Measurements from ENCODE around the gene PPP1R3E. TPM values are rescaled to one million over a fixed set of nuclear protein-coding genes. Genes with fewer than 3 reads are reported as not detected.
A peak's percentile ranks its signal among the peaks of the same experiment; 100 is the strongest.

The PPP1R3E gene
- total and polyA plus RNA-seq, 2 of the 13 experiments (the other 11 are each of a cell fraction or from before 2014, with no cell fraction given) = 16.5 to 26.5 TPM

- no peak for TF ChIP-seq ZNF784 (CRISPR knock-in tag; IDR thresholded peaks at IDR 0.05; ENCODE audit: borderline replicate concordance)
- TF ChIP-seq ZC3H13 (CRISPR knock-in tag; IDR thresholded peaks at IDR 0.05) = no peak
- TF ChIP-seq ATF2 (CRISPR knock-in tag; IDR thresholded peaks at IDR 0.05) = no peak
- no peak; the same call in 1 of the 2 replicates for TF ChIP-seq HIVEP1 (CRISPR knock-in tag; IDR thresholded peaks at IDR 0.05)
- TF ChIP-seq ZNF720 (CRISPR knock-in tag; IDR thresholded peaks at IDR 0.05) = peak; percentile 63; the same call in 1 of the 2 replicates
- no peak for TF ChIP-seq TBP (CRISPR knock-in tag; IDR thresholded peaks at IDR 0.05)
- no peak for TF ChIP-seq ZNF329 (CRISPR knock-in tag; IDR thresholded peaks at IDR 0.05; ENCODE audit: low read depth)
- no peak for TF ChIP-seq AGO2 (optimal IDR thresholded peaks at IDR 0.05; ENCODE audit: low read depth, low read length)
- TF ChIP-seq ZNF766 (CRISPR knock-in tag; IDR thresholded peaks at IDR 0.05; ENCODE audit: borderline replicate concordance) = no peak
- TF ChIP-seq CSRNP1 (CRISPR knock-in tag; IDR thresholded peaks at IDR 0.05) = peak; percentile 10; the same call in 1 of the 2 replicates
- no peak for TF ChIP-seq PRDM15 (CRISPR knock-in tag; IDR thresholded peaks at IDR 0.05)
- no peak for TF ChIP-seq ZFP62 (CRISPR knock-in tag; IDR thresholded peaks at IDR 0.05)
- no peak; the same call in 1 of the 2 replicates for TF ChIP-seq DPF2 (CRISPR knock-in tag; IDR thresholded peaks at IDR 0.05; ENCODE audit: borderline replicate concordance, low read depth)
- TF ChIP-seq ZNF609 (CRISPR knock-in tag; IDR thresholded peaks at IDR 0.05; ENCODE audit: borderline replicate concordance) = peak; percentile 47; the same call in 1 of the 2 replicates
- TF ChIP-seq THAP8 (CRISPR knock-in tag; IDR thresholded peaks at IDR 0.05; ENCODE audit: borderline replicate concordance) = no peak
These were observed 1.9 kb downstream of the PPP1R3E start (continued) for GRCh38 chr14:23300687-23301223.
